ENCODE results near the gene GALNT18. TPM values are rescaled to one million over a fixed set of nuclear protein-coding genes. Genes with fewer than 3 reads are reported as not detected.

GALNT18 gene
- total and polyA plus RNA-seq, 2 experiments from 2014 or later, result 4.3 to 10.8 TPM

GRCh38 chr11:11663907-11664306 is 42.1 kb upstream of the GALNT18 start (continued):
- TF ChIP-seq, protein P1, sequence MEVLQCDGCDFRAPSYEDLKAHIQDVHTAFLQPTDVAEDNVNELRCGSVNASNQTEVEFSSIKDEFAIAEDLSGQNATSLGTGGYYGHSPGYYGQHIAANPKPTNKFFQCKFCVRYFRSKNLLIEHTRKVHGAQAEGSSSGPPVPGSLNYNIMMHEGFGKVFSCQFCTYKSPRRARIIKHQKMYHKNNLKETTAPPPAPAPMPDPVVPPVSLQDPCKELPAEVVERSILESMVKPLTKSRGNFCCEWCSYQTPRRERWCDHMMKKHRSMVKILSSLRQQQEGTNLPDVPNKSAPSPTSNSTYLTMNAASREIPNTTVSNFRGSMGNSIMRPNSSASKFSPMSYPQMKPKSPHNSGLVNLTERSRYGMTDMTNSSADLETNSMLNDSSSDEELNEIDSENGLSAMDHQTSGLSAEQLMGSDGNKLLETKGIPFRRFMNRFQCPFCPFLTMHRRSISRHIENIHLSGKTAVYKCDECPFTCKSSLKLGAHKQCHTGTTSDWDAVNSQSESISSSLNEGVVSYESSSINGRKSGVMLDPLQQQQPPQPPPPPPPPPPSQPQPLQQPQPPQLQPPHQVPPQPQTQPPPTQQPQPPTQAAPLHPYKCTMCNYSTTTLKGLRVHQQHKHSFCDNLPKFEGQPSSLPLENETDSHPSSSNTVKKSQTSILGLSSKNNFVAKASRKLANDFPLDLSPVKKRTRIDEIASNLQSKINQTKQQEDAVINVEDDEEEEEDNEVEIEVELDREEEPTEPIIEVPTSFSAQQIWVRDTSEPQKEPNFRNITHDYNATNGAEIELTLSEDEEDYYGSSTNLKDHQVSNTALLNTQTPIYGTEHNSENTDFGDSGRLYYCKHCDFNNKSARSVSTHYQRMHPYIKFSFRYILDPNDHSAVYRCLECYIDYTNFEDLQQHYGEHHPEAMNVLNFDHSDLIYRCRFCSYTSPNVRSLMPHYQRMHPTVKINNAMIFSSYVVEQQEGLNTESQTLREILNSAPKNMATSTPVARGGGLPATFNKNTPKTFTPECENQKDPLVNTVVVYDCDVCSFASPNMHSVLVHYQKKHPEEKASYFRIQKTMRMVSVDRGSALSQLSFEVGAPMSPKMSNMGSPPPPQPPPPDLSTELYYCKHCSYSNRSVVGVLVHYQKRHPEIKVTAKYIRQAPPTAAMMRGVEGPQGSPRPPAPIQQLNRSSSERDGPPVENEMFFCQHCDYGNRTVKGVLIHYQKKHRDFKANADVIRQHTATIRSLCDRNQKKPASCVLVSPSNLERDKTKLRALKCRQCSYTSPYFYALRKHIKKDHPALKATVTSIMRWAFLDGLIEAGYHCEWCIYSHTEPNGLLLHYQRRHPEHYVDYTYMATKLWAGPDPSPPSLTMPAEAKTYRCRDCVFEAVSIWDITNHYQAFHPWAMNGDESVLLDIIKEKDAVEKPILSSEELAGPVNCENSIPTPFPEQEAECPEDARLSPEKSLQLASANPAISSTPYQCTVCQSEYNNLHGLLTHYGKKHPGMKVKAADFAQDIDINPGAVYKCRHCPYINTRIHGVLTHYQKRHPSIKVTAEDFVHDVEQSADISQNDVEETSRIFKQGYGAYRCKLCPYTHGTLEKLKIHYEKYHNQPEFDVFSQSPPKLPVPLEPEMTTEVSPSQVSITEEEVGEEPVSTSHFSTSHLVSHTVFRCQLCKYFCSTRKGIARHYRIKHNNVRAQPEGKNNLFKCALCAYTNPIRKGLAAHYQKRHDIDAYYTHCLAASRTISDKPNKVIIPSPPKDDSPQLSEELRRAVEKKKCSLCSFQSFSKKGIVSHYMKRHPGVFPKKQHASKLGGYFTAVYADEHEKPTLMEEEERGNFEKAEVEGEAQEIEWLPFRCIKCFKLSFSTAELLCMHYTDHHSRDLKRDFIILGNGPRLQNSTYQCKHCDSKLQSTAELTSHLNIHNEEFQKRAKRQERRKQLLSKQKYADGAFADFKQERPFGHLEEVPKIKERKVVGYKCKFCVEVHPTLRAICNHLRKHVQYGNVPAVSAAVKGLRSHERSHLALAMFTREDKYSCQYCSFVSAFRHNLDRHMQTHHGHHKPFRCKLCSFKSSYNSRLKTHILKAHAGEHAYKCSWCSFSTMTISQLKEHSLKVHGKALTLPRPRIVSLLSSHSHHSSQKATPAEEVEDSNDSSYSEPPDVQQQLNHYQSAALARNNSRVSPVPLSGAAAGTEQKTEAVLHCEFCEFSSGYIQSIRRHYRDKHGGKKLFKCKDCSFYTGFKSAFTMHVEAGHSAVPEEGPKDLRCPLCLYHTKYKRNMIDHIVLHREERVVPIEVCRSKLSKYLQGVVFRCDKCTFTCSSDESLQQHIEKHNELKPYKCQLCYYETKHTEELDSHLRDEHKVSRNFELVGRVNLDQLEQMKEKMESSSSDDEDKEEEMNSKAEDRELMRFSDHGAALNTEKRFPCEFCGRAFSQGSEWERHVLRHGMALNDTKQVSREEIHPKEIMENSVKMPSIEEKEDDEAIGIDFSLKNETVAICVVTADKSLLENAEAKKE (CRISPR knock-in tag; IDR thresholded peaks at IDR 0.05), result no peak
- no peak for TF ChIP-seq POLR2AphosphoS5 (IDR thresholded peaks at IDR 0.05; ENCODE audit: low read depth)
- no peak for TF ChIP-seq EZH2phosphoT487 (IDR thresholded peaks at IDR 0.05; ENCODE audit: unreplicated experiment)
- TF ChIP-seq STAT1 (IDR thresholded peaks at IDR 0.05; ENCODE audit: unreplicated experiment), result no peak
- no peak for TF ChIP-seq CREB1 (CRISPR knock-in tag; IDR thresholded peaks at IDR 0.05; ENCODE audit: low read depth)
- TF ChIP-seq JUNB (IDR thresholded peaks at IDR 0.05; ENCODE audit: unreplicated experiment), result no peak
- TF ChIP-seq, protein P2, sequence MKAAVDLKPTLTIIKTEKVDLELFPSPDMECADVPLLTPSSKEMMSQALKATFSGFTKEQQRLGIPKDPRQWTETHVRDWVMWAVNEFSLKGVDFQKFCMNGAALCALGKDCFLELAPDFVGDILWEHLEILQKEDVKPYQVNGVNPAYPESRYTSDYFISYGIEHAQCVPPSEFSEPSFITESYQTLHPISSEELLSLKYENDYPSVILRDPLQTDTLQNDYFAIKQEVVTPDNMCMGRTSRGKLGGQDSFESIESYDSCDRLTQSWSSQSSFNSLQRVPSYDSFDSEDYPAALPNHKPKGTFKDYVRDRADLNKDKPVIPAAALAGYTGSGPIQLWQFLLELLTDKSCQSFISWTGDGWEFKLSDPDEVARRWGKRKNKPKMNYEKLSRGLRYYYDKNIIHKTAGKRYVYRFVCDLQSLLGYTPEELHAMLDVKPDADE (IDR thresholded peaks at IDR 0.05), result no peak
- TF ChIP-seq, protein P3, sequence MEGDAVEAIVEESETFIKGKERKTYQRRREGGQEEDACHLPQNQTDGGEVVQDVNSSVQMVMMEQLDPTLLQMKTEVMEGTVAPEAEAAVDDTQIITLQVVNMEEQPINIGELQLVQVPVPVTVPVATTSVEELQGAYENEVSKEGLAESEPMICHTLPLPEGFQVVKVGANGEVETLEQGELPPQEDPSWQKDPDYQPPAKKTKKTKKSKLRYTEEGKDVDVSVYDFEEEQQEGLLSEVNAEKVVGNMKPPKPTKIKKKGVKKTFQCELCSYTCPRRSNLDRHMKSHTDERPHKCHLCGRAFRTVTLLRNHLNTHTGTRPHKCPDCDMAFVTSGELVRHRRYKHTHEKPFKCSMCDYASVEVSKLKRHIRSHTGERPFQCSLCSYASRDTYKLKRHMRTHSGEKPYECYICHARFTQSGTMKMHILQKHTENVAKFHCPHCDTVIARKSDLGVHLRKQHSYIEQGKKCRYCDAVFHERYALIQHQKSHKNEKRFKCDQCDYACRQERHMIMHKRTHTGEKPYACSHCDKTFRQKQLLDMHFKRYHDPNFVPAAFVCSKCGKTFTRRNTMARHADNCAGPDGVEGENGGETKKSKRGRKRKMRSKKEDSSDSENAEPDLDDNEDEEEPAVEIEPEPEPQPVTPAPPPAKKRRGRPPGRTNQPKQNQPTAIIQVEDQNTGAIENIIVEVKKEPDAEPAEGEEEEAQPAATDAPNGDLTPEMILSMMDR (conservative IDR thresholded peaks at IDR 0.05; ENCODE audit: low read depth in 2 of 2), result no peak
- no peak for TF ChIP-seq ZNF331 (CRISPR knock-in tag; IDR thresholded peaks at IDR 0.05; ENCODE audit: low read depth)
